Activated naive CD4-positive, alpha-beta T cell treated with anti-CD3 and anti-CD28 coated beads, Interleukin-2, amount 50 U/mL, for 72 hours (primary cell): ENCODE results near the gene UBE2D2. TPM values are rescaled to one million over a fixed set of nuclear protein-coding genes. Genes with fewer than 3 reads are reported as not detected.
"Not testable (repeated sequence)": the region's sequence is repeated elsewhere in the genome, so short reads cannot be mapped to it uniquely, and the experiment has no call there.

Experiments used
- ATAC-seq, 2 donors: fragments of 150-1000 bp; cut with Tn5 transposase; 2 replicates each; pipeline ENCODE4 v1.10.0; 2021; ENCODE audit warnings: mild to moderate bottlenecking in 2 of 2, moderate library complexity in 2 of 2
- DNase-seq, 2 donors: peaks; one replicate each; pipeline ENCODE4 v3.0.0; 2021 to 2022; ENCODE audit warnings: low spot score in 2 of 2
- H3K27ac Mint-ChIP-seq, 2 donors: one replicate each; pipeline ENCODE4 v1.8.0; 2022; ENCODE audit warnings: mild to moderate bottlenecking in 2 of 2, mixed read lengths in 2 of 2
- H3K36me3 Mint-ChIP-seq, 2 donors: one replicate each; pipeline ENCODE4 v1.8.0; 2022; ENCODE audit warnings: mixed read lengths in 2 of 2
- H3K9me3 Mint-ChIP-seq, 2 donors: one replicate each; pipeline ENCODE4 v1.8.0; 2022; ENCODE audit warnings: mixed read lengths in 2 of 2
- total RNA-seq, 2 donors: library from RNA; stranded (reverse); gene quantifications; one replicate each; pipeline ENCODE4 v1.2.3, GENCODE V29; 2022

UBE2D2 gene
- total RNA-seq, 2 donors from 2014 or later, result 232 to 249 TPM

GRCh38 chr5:139530079-139530478 lies 31.1 kb upstream of the UBE2D2 start:
- H3K9me3 Mint-ChIP-seq, DNase-seq, ATAC-seq: not testable (repeated sequence)

DNA sequence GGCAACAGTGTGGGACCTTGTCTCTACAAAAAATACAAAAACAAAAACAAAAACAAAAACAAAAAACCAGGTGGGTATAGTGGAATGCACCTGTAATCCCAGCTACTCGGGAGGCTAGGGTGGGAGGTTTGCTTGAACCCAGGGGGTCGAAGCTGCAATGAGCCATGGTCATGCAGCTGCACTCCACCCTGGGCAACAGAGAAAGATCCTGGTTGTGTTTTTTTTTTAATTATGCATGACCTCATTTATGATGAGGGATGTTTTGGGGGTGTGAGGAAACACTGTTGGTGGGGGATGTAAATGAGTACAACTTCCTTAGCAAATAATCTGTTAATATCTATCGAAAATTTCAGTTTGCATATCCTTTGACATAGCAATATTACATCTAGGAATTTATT lies 29.4 kb upstream of the UBE2D2 start:
- Mint-ChIP-seq H3K36me3 (peaks cover 0 to 5% of the 10 kb centered on the region in 2 donors), H3K27ac (no peak overlapping the region), H3K9me3 (no peaks in the 10 kb centered on the region)
- ATAC-seq (no peak), DNase-seq (no peak)

More at GRCh38 chr5:139530079-139530478, 31.1 kb upstream of the UBE2D2 start:
- not testable (repeated sequence) for H3K27ac Mint-ChIP-seq, H3K36me3 Mint-ChIP-seq

- H3K36me3 Mint-ChIP-seq, result no peaks in the 10 kb centered on the region
- no peaks in the 10 kb centered on the region for H3K9me3 Mint-ChIP-seq
- ATAC-seq (peak; percentile 94 to 100), DNase-seq (peak; percentile 42 to 70)
- H3K27ac Mint-ChIP-seq, result no peak overlapping the region
Measured at GRCh38 chr5:139543423-139543991, 17.6 kb upstream of the UBE2D2 start.

DNA sequence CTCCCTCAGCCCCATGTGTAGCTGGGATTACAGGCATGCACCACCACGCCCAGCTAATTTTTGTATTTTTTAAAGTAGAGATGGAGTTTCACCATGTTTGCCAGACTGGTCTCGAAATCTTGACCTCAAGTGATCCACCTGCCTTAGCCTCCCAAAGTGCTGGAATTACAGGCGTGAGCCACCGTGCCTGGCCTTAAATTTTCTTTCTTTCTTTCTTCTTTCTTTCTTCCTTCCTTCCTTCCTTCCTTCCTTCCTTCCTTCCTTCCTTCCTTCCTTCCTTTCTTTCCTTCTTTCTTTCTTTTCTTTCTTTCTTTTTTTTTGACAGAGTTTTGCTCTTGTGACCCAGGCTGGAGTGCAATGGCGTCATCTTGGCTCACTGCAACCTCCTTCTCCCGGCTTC lies 14.5 kb upstream of the UBE2D2 start:
- H3K9me3 Mint-ChIP-seq, H3K36me3 Mint-ChIP-seq, ATAC-seq, DNase-seq, H3K27ac Mint-ChIP-seq: not testable (repeated sequence)

DNA sequence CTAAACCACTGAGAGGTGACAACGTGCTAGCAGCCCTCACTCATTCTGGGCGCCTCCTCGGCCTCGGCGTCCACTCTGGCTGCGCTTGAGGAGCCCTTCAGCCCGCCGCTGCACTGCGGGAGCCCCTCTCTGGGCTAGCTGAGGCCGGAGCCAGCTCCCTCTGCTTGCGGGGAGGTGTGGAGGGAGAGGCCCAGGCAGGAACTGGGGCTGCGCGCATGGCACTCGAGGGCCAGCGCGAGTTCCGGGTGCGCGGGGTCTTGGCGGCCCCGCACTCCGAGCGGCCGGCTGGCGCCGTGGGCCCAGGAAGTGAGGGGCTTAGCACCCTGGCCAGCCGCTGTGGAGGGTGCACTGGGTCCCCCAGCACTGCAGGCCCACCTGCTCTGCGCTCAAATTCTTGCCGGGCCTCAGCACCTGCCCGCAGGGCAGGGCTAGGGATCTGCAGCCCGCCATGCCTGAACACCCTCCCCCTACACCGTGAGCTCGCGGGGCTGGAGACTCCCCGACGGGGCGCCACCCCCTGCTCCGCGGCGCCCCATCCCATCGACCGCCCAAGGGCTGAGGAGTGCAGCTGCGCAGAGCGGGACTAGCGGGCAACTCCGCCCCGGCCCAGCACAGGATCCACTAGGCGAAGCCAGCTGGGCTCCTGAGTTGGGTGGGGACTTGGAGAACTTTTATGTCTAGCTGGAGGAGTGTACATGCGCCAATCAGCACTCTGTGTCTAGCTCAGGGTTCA lies 11.8 kb upstream of the UBE2D2 start:
- Mint-ChIP-seq H3K36me3 (peaks cover 0 to 5% of the 10 kb centered on the region in 2 donors), H3K27ac (no peak overlapping the region), H3K9me3 (peaks cover 0 to 4% of the 10 kb centered on the region in 2 donors)
- DNase-seq (no peak), ATAC-seq (no peak)

DNA sequence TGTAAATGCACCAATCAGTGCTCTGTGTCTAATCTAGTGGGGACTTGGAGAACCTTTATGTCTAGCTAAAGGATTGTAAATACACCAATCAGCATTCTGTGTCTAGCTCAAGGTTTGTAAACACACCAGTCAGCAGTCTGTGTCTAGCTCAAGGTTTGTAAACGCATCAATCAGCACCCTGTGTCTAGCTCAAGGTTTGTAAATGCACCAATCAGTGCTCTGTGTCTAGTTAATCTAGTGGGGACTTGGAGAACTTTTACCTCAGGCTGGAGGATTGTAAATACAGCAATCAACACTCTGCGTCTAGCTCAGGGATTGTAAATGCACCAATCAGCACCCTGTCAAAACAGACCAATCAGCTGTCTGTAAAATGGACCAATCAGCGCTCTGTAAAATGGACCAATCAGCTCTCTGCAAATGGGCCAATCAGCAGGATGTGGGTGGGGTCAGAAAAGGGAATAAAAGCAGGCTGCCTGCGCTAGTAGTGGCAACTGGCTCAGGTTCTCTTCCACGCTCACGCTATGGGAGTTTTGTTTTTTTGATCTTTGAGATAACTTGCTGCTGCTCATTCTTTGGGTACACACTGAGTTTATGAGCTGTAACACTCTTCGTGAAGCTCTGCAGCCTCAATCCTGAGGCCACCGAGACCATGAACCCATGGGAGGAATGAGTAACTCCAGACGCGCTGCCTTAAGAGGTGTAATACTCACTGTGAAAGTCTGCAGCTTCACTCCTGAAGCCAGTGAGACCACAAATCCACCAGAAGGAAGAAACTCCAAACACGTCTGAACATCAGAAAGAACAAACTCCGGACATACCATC lies 10.9 kb upstream of the UBE2D2 start:
- not testable (repeated sequence) for H3K36me3 Mint-ChIP-seq, DNase-seq, H3K9me3 Mint-ChIP-seq
- H3K27ac Mint-ChIP-seq, result peak overlapping the region in 1 of 2 donors; percentile 54
- peak; percentile 52 to 81 for ATAC-seq

DNA sequence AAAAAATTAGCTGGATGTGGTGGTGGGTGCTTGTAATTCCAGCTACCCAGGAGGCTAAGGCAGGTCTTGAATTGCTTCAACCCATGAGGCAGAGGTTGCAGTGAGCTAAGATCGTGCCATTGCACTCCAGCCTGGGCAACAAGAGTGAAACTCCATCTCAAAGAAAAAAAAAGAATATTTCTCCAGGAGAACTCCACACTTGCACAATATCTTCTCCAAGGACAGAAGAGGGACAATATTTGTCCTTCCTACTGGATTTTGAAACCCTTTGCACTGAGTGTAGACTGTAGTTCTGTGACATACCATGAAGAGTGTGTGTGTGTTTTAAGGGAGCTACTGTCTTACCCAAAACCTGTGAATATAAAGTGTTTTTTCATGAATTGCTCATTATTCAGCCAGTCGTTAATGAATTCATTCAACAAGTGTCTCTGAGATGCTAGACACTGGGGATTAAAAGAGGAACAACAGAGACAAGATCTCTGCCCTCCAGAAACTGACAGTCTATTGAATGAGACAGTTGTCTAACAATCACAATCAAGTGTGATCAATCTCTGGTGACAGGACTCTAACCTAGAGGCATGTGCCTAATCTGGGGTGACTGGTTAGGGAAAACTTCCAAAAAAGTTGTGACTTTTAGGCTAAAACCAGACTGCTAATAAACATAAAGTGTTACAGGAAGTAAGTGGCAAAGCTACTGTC lies 9.8 kb upstream of the UBE2D2 start:
- Mint-ChIP-seq H3K36me3 (peaks cover 0 to 5% of the 10 kb centered on the region in 2 donors), H3K9me3 (peaks cover 0 to 4% of the 10 kb centered on the region in 2 donors), H3K27ac (no peak overlapping the region)
- no peak for ATAC-seq
- DNase-seq, result no peak

GRCh38 chr5:139552893-139553575 lies 8.1 kb upstream of the UBE2D2 start:
- Mint-ChIP-seq H3K36me3 (peaks cover 0 to 5% of the 10 kb centered on the region in 2 donors), H3K27ac (no peak overlapping the region), H3K9me3 (peaks cover 0 to 4% of the 10 kb centered on the region in 2 donors)
- ATAC-seq (no peak), DNase-seq (no peak)

- no peak for ATAC-seq
- DNase-seq, result no peak
- Mint-ChIP-seq H3K27ac (no peak overlapping the region), H3K36me3 (peaks cover 0 to 5% of the 10 kb centered on the region in 2 donors), H3K9me3 (peaks cover 0 to 4% of the 10 kb centered on the region in 2 donors)
Measured at GRCh38 chr5:139554264-139554663, 6.9 kb upstream of the UBE2D2 start.

GRCh38 chr5:139557811-139558210 lies 3.3 kb upstream of the UBE2D2 start:
- ATAC-seq (no peak), DNase-seq (no peak)
- Mint-ChIP-seq H3K9me3 (no peaks in the 10 kb centered on the region), H3K27ac (no peak overlapping the region), H3K36me3 (peaks cover 9 to 13% of the 10 kb centered on the region in 2 donors)

DNA sequence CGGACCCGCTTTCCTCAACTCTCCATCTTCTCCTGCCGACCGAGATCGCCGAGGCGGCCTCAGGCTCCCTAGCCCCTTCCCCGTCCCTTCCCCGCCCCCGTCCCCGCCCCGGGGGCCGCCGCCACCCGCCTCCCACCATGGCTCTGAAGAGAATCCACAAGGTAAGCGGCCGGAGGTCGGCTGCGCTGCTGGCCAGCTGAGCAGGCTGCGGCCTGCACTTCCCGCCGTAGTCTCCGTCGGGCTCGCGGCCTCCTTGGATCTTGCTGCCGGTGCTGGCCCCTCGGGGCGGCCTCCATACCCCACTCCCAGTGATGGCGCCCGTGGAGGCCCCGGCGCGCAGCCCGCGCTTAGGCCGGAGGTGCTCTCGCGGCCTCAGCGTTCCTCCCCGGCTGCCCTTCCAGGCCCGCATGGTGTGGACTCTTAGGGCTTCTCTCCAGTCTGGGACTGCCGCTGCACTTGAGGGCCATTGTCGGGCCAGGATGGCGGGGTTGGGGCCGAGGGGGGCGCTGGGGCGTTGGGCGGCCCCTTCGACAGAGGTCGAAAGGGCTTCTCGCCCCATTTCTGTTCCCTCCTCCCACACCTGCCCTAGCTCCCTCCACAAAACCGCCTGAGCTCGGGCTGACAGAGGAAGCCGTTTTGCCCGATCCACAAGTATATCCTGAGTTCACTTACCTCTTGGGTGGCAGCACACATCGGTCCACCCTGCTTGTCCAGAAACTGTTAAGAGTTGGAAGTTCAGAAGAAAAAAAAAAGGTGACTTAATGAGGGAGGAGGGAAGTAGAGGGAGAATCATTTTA lies 714 bp downstream of the UBE2D2 start:
- peaks cover 17 to 30% of the 10 kb centered on the region in 2 donors for H3K36me3 Mint-ChIP-seq
- peak; percentile 68 to 72 for DNase-seq

GRCh38 chr5:139562847-139563246 lies 1.7 kb downstream of the UBE2D2 start:
- H3K9me3 Mint-ChIP-seq, result no peaks in the 10 kb centered on the region
- H3K27ac Mint-ChIP-seq, result peak overlapping the region; percentile 91 to 95
- peaks cover 17 to 34% of the 10 kb centered on the region in 2 donors for H3K36me3 Mint-ChIP-seq
- DNase-seq (no peak), ATAC-seq (no peak)

More for the DNA sequence above, 714 bp downstream of the UBE2D2 start:
- H3K9me3 Mint-ChIP-seq, result no peaks in the 10 kb centered on the region
- peak; percentile 16 to 25 for ATAC-seq
- H3K27ac Mint-ChIP-seq, result peak overlapping the region; percentile 91 to 95

DNA sequence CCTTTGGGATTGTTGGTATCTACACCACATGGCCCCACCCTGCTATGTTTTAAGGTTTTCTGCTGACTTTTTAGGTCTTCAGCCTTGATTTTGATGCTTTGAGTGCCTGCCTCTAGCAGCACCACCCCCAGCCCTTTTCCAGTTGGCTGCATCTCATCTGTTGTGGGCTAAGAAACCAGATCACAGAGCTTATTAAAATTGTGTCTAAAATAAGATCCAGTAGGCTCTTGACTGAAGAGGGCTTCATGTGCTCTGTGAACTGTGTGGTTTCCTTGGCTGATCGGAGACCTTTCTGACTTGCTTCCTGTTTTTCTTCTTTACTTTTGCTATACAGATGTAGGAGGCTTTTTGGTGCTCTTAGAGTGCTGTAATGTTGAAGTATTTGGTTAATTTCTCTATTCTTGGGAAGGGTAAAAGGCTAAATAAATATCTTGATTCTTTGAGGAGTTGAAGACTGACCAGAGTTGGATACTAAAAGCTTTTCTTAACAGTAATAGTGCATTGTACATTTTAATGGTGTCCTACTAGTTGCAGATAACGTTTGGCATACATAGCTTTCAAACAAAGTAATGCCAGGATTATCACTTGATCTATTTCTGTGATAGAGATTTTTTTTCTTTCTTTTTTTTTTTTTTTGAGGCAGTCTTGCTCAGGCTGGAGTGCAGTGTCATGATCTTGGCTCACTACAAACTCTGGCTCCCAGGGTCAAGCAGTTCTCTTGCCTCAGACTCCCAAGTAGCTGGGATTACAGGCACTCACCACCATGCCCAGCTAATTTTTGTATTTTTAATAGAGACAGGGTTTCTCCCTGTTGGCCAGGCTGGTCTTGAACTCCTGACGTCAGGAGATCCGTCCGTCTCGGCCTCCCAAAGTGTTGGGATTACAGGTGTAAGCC lies 4.5 kb downstream of the UBE2D2 start:
- ATAC-seq, result peak; percentile 2 to 16
- DNase-seq, result peak in 1 of 2 donors; percentile 43
- H3K27ac Mint-ChIP-seq, result peak overlapping the region; percentile 83 to 94
- peaks cover 16 to 37% of the 10 kb centered on the region in 2 donors for H3K36me3 Mint-ChIP-seq
- H3K9me3 Mint-ChIP-seq, result no peaks in the 10 kb centered on the region

DNA sequence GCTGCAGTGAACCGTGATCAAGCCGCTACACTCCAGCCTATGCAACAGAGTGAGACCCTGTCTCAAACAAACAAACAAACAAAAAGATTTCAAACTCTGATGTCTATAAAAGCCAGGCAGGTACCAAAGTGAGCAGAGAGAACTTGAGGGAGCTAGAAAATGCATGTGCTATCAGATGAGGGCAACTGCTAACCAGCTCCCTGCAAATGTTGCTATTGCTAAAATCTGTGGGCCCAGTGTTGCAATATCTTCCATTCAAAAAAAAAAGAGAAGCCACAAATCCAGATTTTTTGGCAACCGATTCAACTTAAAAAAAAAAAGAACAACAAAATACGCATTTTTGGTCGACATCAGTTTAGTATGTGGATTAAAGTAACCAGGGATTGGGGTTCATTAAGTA lies 5.5 kb downstream of the UBE2D2 start:
- Mint-ChIP-seq H3K36me3 (peaks cover 12 to 37% of the 10 kb centered on the region in 2 donors), H3K27ac (peak overlapping the region; percentile 83 to 96), H3K9me3 (no peaks in the 10 kb centered on the region)
- DNase-seq (no peak), ATAC-seq (no peak)
